Osteoblast (primary cell): ENCODE measurements around the gene AKAP7. TPM values are rescaled to one million over a fixed set of nuclear protein-coding genes. Genes with fewer than 3 reads are reported as not detected.
"Not testable (repeated sequence)": the region's sequence is repeated elsewhere in the genome, so short reads cannot be mapped to it uniquely, and the experiment has no call there.

Experiments
- DNase-seq: peaks from one replicate; pipeline ENCODE4 v3.0.0; 2011; ENCODE audit warnings: low spot score, mixed read lengths; ENCODE audit not compliant: insufficient read length; ENCODE audit errors: missing footprints
- H2AFZ ChIP-seq: 2 replicates; pipeline ENCODE4 v1.6.0; 2011; ENCODE audit warnings: mild to moderate bottlenecking, low read length
- H3K27ac ChIP-seq: 2 replicates; pipeline ENCODE4 v1.5.1; 2011; ENCODE audit warnings: mild to moderate bottlenecking, low read depth, low read length, moderate library complexity
- H3K27me3 ChIP-seq: 2 replicates; pipeline ENCODE4 v1.6.0; 2012; ENCODE audit warnings: mild to moderate bottlenecking, control low read depth, inconsistent platforms, low read length, moderate library complexity; ENCODE audit not compliant: insufficient read depth
- H3K36me3 ChIP-seq: 2 replicates; pipeline ENCODE4 v1.5.1; 2011; ENCODE audit warnings: mild to moderate bottlenecking, low read length, control low read depth, moderate library complexity; ENCODE audit not compliant: insufficient read depth
- H3K4me1 ChIP-seq: 2 replicates; pipeline ENCODE4 v1.5.1; 2011; ENCODE audit warnings: mild to moderate bottlenecking, low read length, control low read depth, moderate library complexity; ENCODE audit not compliant: insufficient read depth
- H3K4me2 ChIP-seq: 2 replicates; pipeline ENCODE4 v1.6.0; 2011; ENCODE audit warnings: mild to moderate bottlenecking, low read length; ENCODE audit not compliant: insufficient read depth
- H3K4me3 ChIP-seq: fragments of 200-600 bp; sonication (generic); 3 replicates; pipeline ENCODE4 v1.5.1; 2012; ENCODE audit warnings: mild to moderate bottlenecking, low read length, inconsistent platforms; ENCODE audit not compliant: insufficient read depth
- H3K79me2 ChIP-seq: 2 replicates; pipeline ENCODE4 v1.6.0; 2012; ENCODE audit warnings: mild to moderate bottlenecking, low read length, control low read depth, inconsistent platforms; ENCODE audit not compliant: insufficient read depth
- H3K9me3 ChIP-seq: 2 replicates; pipeline ENCODE4 v1.5.1; 2011; ENCODE audit warnings: low read depth, low read length, control low read depth
- H4K20me1 ChIP-seq: 2 replicates; pipeline ENCODE4 v1.6.0; 2012; ENCODE audit warnings: mild to moderate bottlenecking, low read length, control low read depth; ENCODE audit not compliant: insufficient read depth
- CTCF ChIP-seq: IDR thresholded peaks from 2 replicates; pipeline ENCODE4 v1.5.1; 2011; ENCODE audit warnings: mild to moderate bottlenecking, low read depth, low read length, moderate library complexity; ENCODE audit errors: extremely low read depth
- total RNA-seq: library from RNA; depleted of rRNA; stranded (reverse); fragments of >200 nt; gene quantifications from 2 replicates; pipeline ENCODE4 v1.2.3, GENCODE V29; 2012

Gene AKAP7
- total RNA-seq, 1 donor: 4.0 TPM

DNA sequence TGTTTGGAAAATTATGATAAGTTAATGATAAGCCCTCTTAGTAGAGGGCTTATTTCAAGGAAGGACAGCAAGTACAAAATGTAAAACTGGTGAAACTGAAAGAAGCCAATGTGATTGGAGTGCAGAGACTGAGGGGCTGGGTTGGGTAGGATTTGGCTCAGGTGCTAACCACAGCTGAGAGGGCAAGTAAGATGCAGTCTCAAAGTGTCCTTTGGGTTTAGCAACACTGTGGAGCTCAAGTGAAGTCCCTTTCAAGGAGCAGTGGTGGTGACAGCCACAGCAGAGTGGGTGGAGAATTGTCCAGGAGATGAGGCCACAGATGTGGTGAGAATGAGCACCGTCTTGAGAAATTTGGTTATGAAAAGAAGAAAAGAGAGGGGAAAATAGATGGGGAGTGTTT lies 181.4 kb downstream of the AKAP7 start:
- no peak for TF ChIP-seq CTCF
- no peak overlapping the region for H3K4me3 ChIP-seq
- no peaks in the 10 kb centered on the region for H3K36me3 ChIP-seq
- no peaks in the 10 kb centered on the region for H3K79me2 ChIP-seq
- H3K27me3 ChIP-seq: peaks cover 3% of the 10 kb centered on the region
- no peaks in the 10 kb centered on the region for H3K9me3 ChIP-seq
- no peaks in the 10 kb centered on the region for H3K4me1 ChIP-seq
- H3K27ac ChIP-seq: no peak overlapping the region
- no peak for DNase-seq
- no peaks in the 10 kb centered on the region for H4K20me1 ChIP-seq
- H2AFZ ChIP-seq: no peak overlapping the region
- H3K4me2 ChIP-seq: no peak overlapping the region

DNA sequence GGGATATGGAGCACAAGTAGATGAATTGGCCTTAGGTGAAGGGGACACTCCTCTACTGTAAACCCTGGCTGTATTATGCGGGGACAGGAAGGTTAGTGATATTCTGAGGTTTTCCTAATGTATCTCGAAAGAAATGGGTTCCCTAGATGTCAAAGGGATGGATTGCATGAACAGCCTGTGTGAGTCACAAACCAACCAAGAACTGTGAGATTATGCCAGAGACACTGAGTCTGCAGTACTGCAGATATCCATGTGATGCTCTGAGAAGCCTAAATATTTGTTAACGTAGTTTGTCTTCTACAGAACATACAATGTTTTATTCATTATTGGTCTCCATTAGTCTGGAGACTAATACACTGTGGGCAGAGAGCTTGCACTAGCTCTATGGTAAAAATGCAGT lies 182.2 kb downstream of the AKAP7 start:
- H3K36me3 ChIP-seq: no peaks in the 10 kb centered on the region
- H3K79me2 ChIP-seq: no peaks in the 10 kb centered on the region
- TF ChIP-seq CTCF: no peak
- no peak overlapping the region for H3K4me2 ChIP-seq
- no peak overlapping the region for H3K4me3 ChIP-seq
- no peaks in the 10 kb centered on the region for H3K9me3 ChIP-seq
- H3K27me3 ChIP-seq: peaks cover 3% of the 10 kb centered on the region
- H3K4me1 ChIP-seq: no peaks in the 10 kb centered on the region
- no peak overlapping the region for H2AFZ ChIP-seq
- H3K27ac ChIP-seq: no peak overlapping the region
- DNase-seq: peak; percentile 47
- H4K20me1 ChIP-seq: no peaks in the 10 kb centered on the region

- Histone ChIP-seq H2AFZ (no peak overlapping the region), H3K9me3 (no peaks in the 10 kb centered on the region), H3K27me3 (peaks cover 3% of the 10 kb centered on the region), H3K27ac (no peak overlapping the region), H3K4me2 (no peak overlapping the region), H3K79me2 (no peaks in the 10 kb centered on the region), H3K36me3 (no peaks in the 10 kb centered on the region), H3K4me3 (no peak overlapping the region), H4K20me1 (no peaks in the 10 kb centered on the region), H3K4me1 (no peaks in the 10 kb centered on the region)
- no peak for DNase-seq
- TF ChIP-seq CTCF: no peak
Observed at GRCh38 chr6:131321589-131321988, 186.3 kb downstream of the AKAP7 start.

DNA sequence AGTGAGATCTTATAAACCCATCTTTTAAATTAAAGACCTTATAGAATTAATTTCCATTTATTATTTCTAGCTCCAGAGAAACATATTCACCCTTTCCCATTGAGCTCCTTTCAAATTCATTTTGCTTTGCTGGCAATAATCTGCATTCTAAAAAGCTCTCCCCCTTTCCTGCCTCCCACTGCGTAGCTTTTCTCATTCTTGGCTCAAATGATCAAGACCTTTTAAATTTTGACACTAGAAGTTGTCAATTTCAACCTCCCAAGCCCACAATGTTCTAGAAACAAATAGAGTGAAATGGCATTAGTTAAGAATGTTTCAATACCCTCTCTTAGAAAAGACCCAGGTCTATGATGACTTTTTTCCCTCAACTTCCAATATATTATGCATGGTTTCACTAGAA lies 186.9 kb downstream of the AKAP7 start:
- peaks cover 3% of the 10 kb centered on the region for H3K27me3 ChIP-seq
- no peaks in the 10 kb centered on the region for H3K79me2 ChIP-seq

GRCh38 chr6:131325669-131326068 lies 190.4 kb downstream of the AKAP7 start:
- H2AFZ ChIP-seq, H3K4me2 ChIP-seq, H3K9me3 ChIP-seq, H3K4me3 ChIP-seq, H3K4me1 ChIP-seq, H3K27ac ChIP-seq, H3K79me2 ChIP-seq, H3K36me3 ChIP-seq, H4K20me1 ChIP-seq, DNase-seq, H3K27me3 ChIP-seq: not testable (repeated sequence)

More for the DNA sequence above, 186.9 kb downstream of the AKAP7 start:
- Histone ChIP-seq H3K4me2 (no peak overlapping the region), H3K4me3 (no peak overlapping the region), H4K20me1 (no peaks in the 10 kb centered on the region), H3K9me3 (no peaks in the 10 kb centered on the region), H2AFZ (no peak overlapping the region), H3K4me1 (no peaks in the 10 kb centered on the region), H3K36me3 (no peaks in the 10 kb centered on the region), H3K27ac (no peak overlapping the region)
- TF ChIP-seq CTCF: no peak
- no peak for DNase-seq

DNA sequence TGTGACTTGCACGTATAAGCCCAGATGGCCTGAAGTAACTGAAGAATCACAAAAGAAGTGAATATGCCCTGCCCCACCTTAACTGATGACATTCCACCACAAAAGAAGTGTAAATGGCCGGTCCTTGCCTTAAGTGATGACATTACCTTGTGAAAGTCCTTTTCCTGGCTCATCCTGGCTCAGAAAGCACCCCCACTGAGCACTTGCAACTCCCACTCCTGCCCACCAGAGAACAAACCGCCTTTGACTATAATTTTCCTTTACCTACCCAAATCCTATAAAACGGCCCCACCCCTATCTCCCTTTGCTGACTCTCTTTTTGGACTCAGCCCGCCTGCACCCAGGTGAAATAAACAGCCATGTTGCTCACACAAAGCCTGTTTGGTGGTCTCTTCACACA lies 193.5 kb downstream of the AKAP7 start:
- not testable (repeated sequence) for H3K27me3 ChIP-seq, H3K27ac ChIP-seq, H4K20me1 ChIP-seq, H3K9me3 ChIP-seq, H3K79me2 ChIP-seq, H3K4me1 ChIP-seq, DNase-seq, H2AFZ ChIP-seq, H3K4me2 ChIP-seq, H3K4me3 ChIP-seq, H3K36me3 ChIP-seq
